ENCODE measurements around the gene PICK1. TPM values are rescaled to one million over a fixed set of nuclear protein-coding genes. Genes with fewer than 3 reads are reported as not detected.

PICK1 gene
- polyA plus RNA-seq, 1 donor from 2014 or later = 101 TPM

GRCh38 chr22:38097058-38097457, 39.9 kb downstream of the PICK1 start:
- Histone ChIP-seq H3K36me3 (ENCODE audit: insufficient read depth, low read length) (no peaks in the 10 kb centered on the region), H3K9ac (ENCODE audit: low read length) (no peak overlapping the region), H3K4me3 (ENCODE audit: low read length) (no peak overlapping the region), H3K27ac (ENCODE audit: low read length) (no peak overlapping the region), H3K9me3 (ENCODE audit: low read length) (no peaks in the 10 kb centered on the region), H3K79me2 (replicated peaks; ENCODE audit: insufficient read depth, low read length) (no peaks in the 10 kb centered on the region), H2AFZ (ENCODE audit: low read depth, low read length) (no peak overlapping the region), H3K27me3 (ENCODE audit: insufficient read depth, low read depth, low read length) (no peaks in the 10 kb centered on the region), H4K20me1 (ENCODE audit: insufficient read depth) (no peaks in the 10 kb centered on the region), H3F3A (ENCODE audit: insufficient read depth, low read length, poor library complexity, severe bottlenecking) (no peaks in the 10 kb centered on the region), H3K9me2 (ENCODE audit: insufficient read depth, low read length) (no peaks in the 10 kb centered on the region), H3K4me2 (ENCODE audit: low read length) (no peak overlapping the region)
- TF ChIP-seq EZH2 (IDR thresholded peaks at IDR 0.05; ENCODE audit: borderline replicate concordance, insufficient read depth, low read length, poor library complexity, severe bottlenecking) = no peak
- TF ChIP-seq, protein P1, sequence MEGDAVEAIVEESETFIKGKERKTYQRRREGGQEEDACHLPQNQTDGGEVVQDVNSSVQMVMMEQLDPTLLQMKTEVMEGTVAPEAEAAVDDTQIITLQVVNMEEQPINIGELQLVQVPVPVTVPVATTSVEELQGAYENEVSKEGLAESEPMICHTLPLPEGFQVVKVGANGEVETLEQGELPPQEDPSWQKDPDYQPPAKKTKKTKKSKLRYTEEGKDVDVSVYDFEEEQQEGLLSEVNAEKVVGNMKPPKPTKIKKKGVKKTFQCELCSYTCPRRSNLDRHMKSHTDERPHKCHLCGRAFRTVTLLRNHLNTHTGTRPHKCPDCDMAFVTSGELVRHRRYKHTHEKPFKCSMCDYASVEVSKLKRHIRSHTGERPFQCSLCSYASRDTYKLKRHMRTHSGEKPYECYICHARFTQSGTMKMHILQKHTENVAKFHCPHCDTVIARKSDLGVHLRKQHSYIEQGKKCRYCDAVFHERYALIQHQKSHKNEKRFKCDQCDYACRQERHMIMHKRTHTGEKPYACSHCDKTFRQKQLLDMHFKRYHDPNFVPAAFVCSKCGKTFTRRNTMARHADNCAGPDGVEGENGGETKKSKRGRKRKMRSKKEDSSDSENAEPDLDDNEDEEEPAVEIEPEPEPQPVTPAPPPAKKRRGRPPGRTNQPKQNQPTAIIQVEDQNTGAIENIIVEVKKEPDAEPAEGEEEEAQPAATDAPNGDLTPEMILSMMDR (IDR thresholded peaks at IDR 0.05; ENCODE audit: poor library complexity, severe bottlenecking) = no peak
- no peak for TF ChIP-seq EP300 (conservative IDR thresholded peaks at IDR 0.05; ENCODE audit: poor library complexity, severe bottlenecking)
- no peak for TF ChIP-seq SMC3 (conservative IDR thresholded peaks at IDR 0.05; ENCODE audit: poor library complexity)
- no peak for TF ChIP-seq TAF1 (IDR thresholded peaks at IDR 0.05; ENCODE audit: low read depth)
- TF ChIP-seq POLR2AphosphoS5 (IDR thresholded peaks at IDR 0.05) = no peak
- TF ChIP-seq, protein P2, sequence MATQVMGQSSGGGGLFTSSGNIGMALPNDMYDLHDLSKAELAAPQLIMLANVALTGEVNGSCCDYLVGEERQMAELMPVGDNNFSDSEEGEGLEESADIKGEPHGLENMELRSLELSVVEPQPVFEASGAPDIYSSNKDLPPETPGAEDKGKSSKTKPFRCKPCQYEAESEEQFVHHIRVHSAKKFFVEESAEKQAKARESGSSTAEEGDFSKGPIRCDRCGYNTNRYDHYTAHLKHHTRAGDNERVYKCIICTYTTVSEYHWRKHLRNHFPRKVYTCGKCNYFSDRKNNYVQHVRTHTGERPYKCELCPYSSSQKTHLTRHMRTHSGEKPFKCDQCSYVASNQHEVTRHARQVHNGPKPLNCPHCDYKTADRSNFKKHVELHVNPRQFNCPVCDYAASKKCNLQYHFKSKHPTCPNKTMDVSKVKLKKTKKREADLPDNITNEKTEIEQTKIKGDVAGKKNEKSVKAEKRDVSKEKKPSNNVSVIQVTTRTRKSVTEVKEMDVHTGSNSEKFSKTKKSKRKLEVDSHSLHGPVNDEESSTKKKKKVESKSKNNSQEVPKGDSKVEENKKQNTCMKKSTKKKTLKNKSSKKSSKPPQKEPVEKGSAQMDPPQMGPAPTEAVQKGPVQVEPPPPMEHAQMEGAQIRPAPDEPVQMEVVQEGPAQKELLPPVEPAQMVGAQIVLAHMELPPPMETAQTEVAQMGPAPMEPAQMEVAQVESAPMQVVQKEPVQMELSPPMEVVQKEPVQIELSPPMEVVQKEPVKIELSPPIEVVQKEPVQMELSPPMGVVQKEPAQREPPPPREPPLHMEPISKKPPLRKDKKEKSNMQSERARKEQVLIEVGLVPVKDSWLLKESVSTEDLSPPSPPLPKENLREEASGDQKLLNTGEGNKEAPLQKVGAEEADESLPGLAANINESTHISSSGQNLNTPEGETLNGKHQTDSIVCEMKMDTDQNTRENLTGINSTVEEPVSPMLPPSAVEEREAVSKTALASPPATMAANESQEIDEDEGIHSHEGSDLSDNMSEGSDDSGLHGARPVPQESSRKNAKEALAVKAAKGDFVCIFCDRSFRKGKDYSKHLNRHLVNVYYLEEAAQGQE (IDR thresholded peaks at IDR 0.05; ENCODE audit: borderline replicate concordance) = no peak
- no peak for TF ChIP-seq RAD21 (conservative IDR thresholded peaks at IDR 0.05)
- no peak for TF ChIP-seq MXI1 (conservative IDR thresholded peaks at IDR 0.05; ENCODE audit: poor library complexity, severe bottlenecking)

DNA sequence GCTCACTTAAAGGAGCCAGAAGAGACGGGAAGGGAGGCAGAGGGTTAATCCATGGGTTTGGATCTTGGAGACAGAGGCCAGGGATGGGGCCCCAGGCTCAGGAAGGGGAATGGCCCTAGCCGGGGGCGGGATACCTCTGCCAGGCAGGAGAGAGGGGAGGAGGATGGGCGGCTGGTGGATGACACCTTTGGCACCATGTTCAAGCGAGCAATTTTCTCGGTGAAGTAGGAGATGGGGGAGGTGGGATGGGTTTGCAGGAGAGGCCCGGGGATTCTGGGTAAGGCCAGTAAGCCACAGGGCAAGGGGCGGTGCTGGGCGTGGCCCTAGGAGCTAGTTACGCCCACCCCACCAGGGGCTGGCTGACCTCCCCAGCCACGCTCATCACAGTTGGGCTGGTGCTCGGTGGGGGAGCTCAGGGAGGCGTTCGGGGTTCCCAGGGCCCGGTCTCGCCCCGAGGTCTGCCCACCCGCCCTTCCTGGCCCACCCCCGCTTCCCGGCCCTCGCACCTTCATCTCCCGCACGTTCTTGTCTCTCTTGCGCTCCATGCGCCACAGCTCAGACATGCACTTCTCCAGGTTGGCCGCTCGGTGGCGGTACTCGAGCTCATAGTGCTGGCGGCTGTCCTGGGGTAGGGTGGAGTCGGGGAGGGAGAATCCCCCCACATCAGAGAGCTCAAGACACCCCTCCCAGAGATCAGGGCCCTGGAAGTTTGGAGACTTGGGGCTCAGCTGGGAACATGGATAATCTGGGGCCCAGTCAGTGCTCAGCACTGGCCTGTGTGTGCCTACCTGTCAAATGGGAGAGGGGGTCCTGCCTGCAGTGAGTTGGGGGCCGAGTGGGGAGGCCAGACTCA, 40.6 kb downstream of the PICK1 start:
- Histone ChIP-seq H2AFZ (ENCODE audit: low read depth, low read length) (no peak overlapping the region), H3K4me3 (ENCODE audit: low read length) (no peak overlapping the region), H3F3A (ENCODE audit: insufficient read depth, low read length, poor library complexity, severe bottlenecking) (no peaks in the 10 kb centered on the region), H3K27ac (ENCODE audit: low read length) (no peak overlapping the region), H4K20me1 (ENCODE audit: insufficient read depth) (no peaks in the 10 kb centered on the region), H3K9ac (ENCODE audit: low read length) (no peak overlapping the region), H3K79me2 (replicated peaks; ENCODE audit: insufficient read depth, low read length) (no peaks in the 10 kb centered on the region), H3K27me3 (ENCODE audit: insufficient read depth, low read depth, low read length) (no peaks in the 10 kb centered on the region), H3K36me3 (ENCODE audit: insufficient read depth, low read length) (no peaks in the 10 kb centered on the region), H3K9me3 (ENCODE audit: low read length) (no peaks in the 10 kb centered on the region), H3K4me2 (ENCODE audit: low read length) (no peak overlapping the region), H3K9me2 (ENCODE audit: insufficient read depth, low read length) (no peaks in the 10 kb centered on the region)
- TF ChIP-seq SMC3 (conservative IDR thresholded peaks at IDR 0.05; ENCODE audit: poor library complexity) = no peak
- no peak for TF ChIP-seq TAF1 (IDR thresholded peaks at IDR 0.05; ENCODE audit: low read depth)
- TF ChIP-seq, protein P2 (IDR thresholded peaks at IDR 0.05; ENCODE audit: borderline replicate concordance) = no peak
- TF ChIP-seq RAD21 (conservative IDR thresholded peaks at IDR 0.05) = no peak
